H1 (cell line): ENCODE data around the gene AQP2. TPM values are rescaled to one million over a fixed set of nuclear protein-coding genes. Genes with fewer than 3 reads are reported as not detected.

Experiments
- CTCF ChIA-PET: fragments of 300-600 bp; sonication (Branson Sonifier 250); formaldehyde crosslinking; loops from one replicate; lab custom pipeline; 2021; ENCODE audit not compliant: partially characterized antibody; lab: Charles Lee
- POLR2A ChIA-PET: fragments of 300-600 bp; sonication (Branson Sonifier 250); formaldehyde crosslinking; loops from one replicate; lab custom pipeline; 2021; ENCODE audit warnings: inconsistent platforms; ENCODE audit not compliant: partially characterized antibody; lab: Charles Lee
- DNase-seq, 2 experiments: peaks; one replicate each; pipeline versions ENCODE4 v3.0.0 to v3.0.0-alpha.2; 2010 to 2022; ENCODE audit warnings: low spot score in 2 of 2, low read depth in 1 of 2, mixed read lengths in 1 of 2
- FAIRE-seq: peaks from 2 replicates; lab custom pipeline; 2011; peaks lifted over from hg19 to GRCh38; lab: Jason Lieb, UNC
- H2AFZ ChIP-seq: 2 replicates; pipeline ENCODE4 v1.8.1; 2012; ENCODE audit warnings: low read length, inconsistent platforms
- H2AK5ac ChIP-seq: 2 replicates; pipeline ENCODE4 v1.6.1; 2013; ENCODE audit warnings: low read depth, low read length
- H2BK120ac ChIP-seq: replicated peaks from 2 replicates; pipeline ENCODE3; 2013; ENCODE audit warnings: low read depth, low read length, inconsistent platforms
- H2BK12ac ChIP-seq: 2 replicates; pipeline ENCODE4 v1.6.1; 2013; ENCODE audit warnings: low read depth, low read length
- H2BK15ac ChIP-seq: 2 replicates; pipeline ENCODE4 v1.6.1; 2013; ENCODE audit warnings: low read length
- H2BK20ac ChIP-seq: 2 replicates; pipeline ENCODE4 v1.6.1; 2013; ENCODE audit warnings: low read length
- H2BK5ac ChIP-seq: 2 replicates; pipeline ENCODE4 v1.6.1; 2013; ENCODE audit warnings: low read depth, low read length
- H3K14ac ChIP-seq: 2 replicates; pipeline ENCODE4 v1.6.1; 2013; ENCODE audit warnings: inconsistent platforms; ENCODE audit not compliant: insufficient read length
- H3K18ac ChIP-seq: 2 replicates; pipeline ENCODE4 v1.6.1; 2013; ENCODE audit warnings: low read length; ENCODE audit errors: extremely low read depth
- H3K23ac ChIP-seq: 2 replicates; pipeline ENCODE4 v1.6.1; 2013; ENCODE audit warnings: inconsistent platforms; ENCODE audit not compliant: insufficient read length
- H3K23me2 ChIP-seq: 2 replicates; pipeline ENCODE4 v1.6.1; 2013; ENCODE audit warnings: low read depth, low read length
- H3K27ac ChIP-seq: 2 replicates; pipeline ENCODE4 v1.6.1; 2011; ENCODE audit warnings: low read depth, low read length, inconsistent platforms
- H3K27me3 ChIP-seq, 4 experiments: replicated peaks in 1 of 4; 1 replicate in 1 of 4; 2 replicates in 3 of 4; pipeline versions ENCODE4 v1.6.1 to v1.8.1; 2011 to 2013; ENCODE audit warnings: low read length in 3 of 4, mild to moderate bottlenecking in 3 of 4, inconsistent platforms in 2 of 4, mixed read lengths in 2 of 4, moderate library complexity in 1 of 4; ENCODE audit not compliant: control insufficient read depth in 3 of 4, insufficient read depth in 3 of 4; ENCODE audit errors: extremely low read depth in 1 of 4
- H3K36me3 ChIP-seq, 4 experiments: 2 replicates each; pipeline versions ENCODE4 v1.6.1 to v1.8.1; 2011 to 2013; ENCODE audit warnings: mild to moderate bottlenecking in 4 of 4, low read length in 3 of 4, moderate library complexity in 2 of 4, control low read depth in 1 of 4, inconsistent platforms in 1 of 4; ENCODE audit not compliant: insufficient read depth in 4 of 4, control insufficient read depth in 2 of 4
- H3K4ac ChIP-seq: replicated peaks from 2 replicates; pipeline ENCODE3; 2013; ENCODE audit warnings: low read length, low read depth, mixed read lengths, inconsistent platforms; ENCODE audit not compliant: insufficient read length
- H3K4me1 ChIP-seq, 4 experiments: replicated peaks in 1 of 4; 1 replicate in 1 of 4; 2 replicates in 3 of 4; pipeline versions ENCODE4 v1.6.1 to v1.8.1; 2011 to 2013; ENCODE audit warnings: low read length in 3 of 4, inconsistent platforms in 2 of 4, mixed read lengths in 1 of 4; ENCODE audit not compliant: insufficient read depth in 4 of 4, control insufficient read depth in 3 of 4
- H3K4me2 ChIP-seq, 2 experiments: 2 replicates each; pipeline versions ENCODE4 v1.6.1 to v1.8.1; 2011 to 2013; ENCODE audit warnings: low read depth in 2 of 2, low read length in 2 of 2, control low read depth in 1 of 2, inconsistent platforms in 1 of 2, mild to moderate bottlenecking in 1 of 2; ENCODE audit not compliant: insufficient read depth in 1 of 2
- H3K4me3 ChIP-seq, 4 experiments: fragments of 200-600, 300-600 bp in 1 of 4; sonication (generic), shearing (Covaris generic), sonication (Bioruptor Twin) in 1 of 4; 2 replicates each; pipeline versions ENCODE4 v1.5.1 to v1.8.1; 2011 to 2016; ENCODE audit warnings: low read length in 4 of 4, low read depth in 3 of 4, control low read depth in 2 of 4, inconsistent platforms in 2 of 4, mild to moderate bottlenecking in 2 of 4, mixed read lengths in 1 of 4, moderate library complexity in 1 of 4; ENCODE audit not compliant: insufficient read depth in 2 of 4; ENCODE audit errors: extremely low read depth in 1 of 4
- H3K56ac ChIP-seq: replicated peaks from 2 replicates; pipeline ENCODE3; 2013; ENCODE audit warnings: low read depth, mild to moderate bottlenecking, mixed read lengths, low read length, inconsistent platforms; ENCODE audit not compliant: insufficient read length
- H3K79me1 ChIP-seq: 2 replicates; pipeline ENCODE4 v1.6.1; 2013; ENCODE audit warnings: low read depth, low read length, control low read depth
- H3K79me2 ChIP-seq, 2 experiments: 2 replicates each; pipeline versions ENCODE4 v1.6.1 to v1.8.1; 2012 to 2013; ENCODE audit warnings: low read length in 2 of 2, mild to moderate bottlenecking in 2 of 2, inconsistent platforms in 1 of 2; ENCODE audit not compliant: insufficient read depth in 2 of 2, control insufficient read depth in 1 of 2
- H3K9ac ChIP-seq, 4 experiments: replicated peaks in 1 of 4; 1 replicate in 1 of 4; 2 replicates in 3 of 4; pipeline versions ENCODE4 v1.6.1 to v1.8.1; 2011 to 2013; ENCODE audit warnings: low read depth in 3 of 4, low read length in 3 of 4, control low read depth in 2 of 4, mild to moderate bottlenecking in 2 of 4, moderate library complexity in 2 of 4, inconsistent platforms in 1 of 4; ENCODE audit errors: extremely low read depth in 1 of 4
- H3K9me3 ChIP-seq, 2 experiments: 2 replicates each; pipeline versions ENCODE4 v1.6.1 to v1.8.1; 2012 to 2013; ENCODE audit warnings: mild to moderate bottlenecking in 2 of 2, moderate library complexity in 2 of 2, control low read depth in 1 of 2, inconsistent platforms in 1 of 2, low read depth in 1 of 2, low read length in 1 of 2, mixed read lengths in 1 of 2; ENCODE audit not compliant: insufficient read depth in 2 of 2
- H4K20me1 ChIP-seq, 2 experiments: replicated peaks in 1 of 2; 2 replicates each; pipeline versions ENCODE3 to v1.8.1; 2011 to 2013; ENCODE audit warnings: inconsistent platforms in 2 of 2, low read length in 2 of 2, mild to moderate bottlenecking in 1 of 2; ENCODE audit not compliant: insufficient read depth in 2 of 2, control insufficient read depth in 1 of 2
- H4K5ac ChIP-seq: 2 replicates; pipeline ENCODE4 v1.6.1; 2013; ENCODE audit warnings: low read length, low read depth, mixed read lengths, inconsistent platforms; ENCODE audit not compliant: insufficient read length
- H4K8ac ChIP-seq: 2 replicates; pipeline ENCODE4 v1.8.0; 2013; ENCODE audit warnings: mild to moderate bottlenecking, moderate library complexity, low read length, inconsistent platforms; ENCODE audit not compliant: insufficient read depth; ENCODE audit errors: extremely low read depth
- H4K91ac ChIP-seq: replicated peaks from 2 replicates; pipeline ENCODE3; 2013; ENCODE audit warnings: low read length, mixed read lengths, inconsistent platforms; ENCODE audit not compliant: insufficient read length
- BACH1 ChIP-seq: IDR thresholded peaks from 2 replicates; pipeline ENCODE4 v1.6.1; 2012; ENCODE audit warnings: low read length, improper control_type of control experiment
- BRCA1 ChIP-seq: IDR thresholded peaks from 2 replicates; pipeline ENCODE4 v1.6.1; 2012; ENCODE audit warnings: low read depth, low read length, improper control_type of control experiment
- CHD1 ChIP-seq: IDR thresholded peaks from 2 replicates; pipeline ENCODE4 v1.6.1; 2012; ENCODE audit warnings: low read depth, low read length, improper control_type of control experiment
- JUND ChIP-seq: IDR thresholded peaks from 2 replicates; pipeline ENCODE4 v1.6.1; 2011; ENCODE audit warnings: mild to moderate bottlenecking, improper control_type of control experiment, low read length
- KDM4A ChIP-seq: IDR thresholded peaks from one replicate; pipeline ENCODE4 v1.7.1; 2012; ENCODE audit warnings: low read depth, mild to moderate bottlenecking, moderate library complexity, low read length, inconsistent platforms; ENCODE audit not compliant: severe bottlenecking
- POLR2A ChIP-seq, 2 experiments: IDR thresholded peaks; 1 replicate in 1 of 2; 2 replicates in 1 of 2; pipeline ENCODE4 v1.6.1; 2011; ENCODE audit warnings: low read depth in 2 of 2, low read length in 2 of 2, mild to moderate bottlenecking in 2 of 2; ENCODE audit errors: control extremely low read depth in 1 of 2
- SIN3A ChIP-seq, 2 experiments: IDR thresholded peaks in 1 of 2; conservative IDR thresholded peaks in 1 of 2; 2 replicates each; pipeline ENCODE4 v1.6.1; 2011 to 2012; ENCODE audit warnings: low read length in 2 of 2, improper control_type of control experiment in 1 of 2, low read depth in 1 of 2, mild to moderate bottlenecking in 1 of 2
- SP2 ChIP-seq: IDR thresholded peaks from 2 replicates; pipeline ENCODE4 v1.6.1; 2012; ENCODE audit warnings: mild to moderate bottlenecking, low read length, inconsistent platforms
- TEAD4 ChIP-seq: IDR thresholded peaks from 2 replicates; pipeline ENCODE4 v1.6.1; 2012; ENCODE audit warnings: low read depth, low read length, inconsistent platforms, mixed read lengths
- WGBS, 2 experiments: shearing (Covaris generic) in 1 of 2; methylation state at CpG; one replicate each; pipeline versions ENCODE4 v1.1.6 to v1.1.7; 2013 to 2015; ENCODE audit warnings: low lambda C conversion rate in 2 of 2, mixed read lengths in 2 of 2, inconsistent platforms in 1 of 2, low coverage in 1 of 2, missing lambda C conversion rate in 1 of 2; ENCODE audit not compliant: insufficient replicate concordance in 2 of 2, insufficient coverage in 1 of 2, insufficient read length in 1 of 2; ENCODE audit errors: extremely low coverage in 1 of 2, missing lambda C conversion rate in 1 of 2; 5-methylcytosine and 5-hydroxymethylcytosine counted together
- polyA plus RNA-seq, 7 experiments: library from polyadenylated mRNA; depleted of rRNA in 3 of 7; stranded (reverse) in 5 of 7; unstranded in 2 of 7; fragments of >200 nt in 5 of 7; fragments of 200-250 nt in 2 of 7; gene quantifications; 1 replicate in 5 of 7; 2 replicates in 1 of 7; 4 replicates in 1 of 7; pipeline versions ENCODE4 v1.2.1 to v1.2.3, GENCODE V29; 2011 to 2013; ENCODE audit warnings: missing spikeins in 2 of 7, mixed read lengths in 2 of 7
- total RNA-seq: library from RNA; stranded (reverse); fragmentation: NEBNext Ultra II Directional; extraction: Animal tissue kit (Norgen Biotek cat#: 25700); gene quantifications from 2 replicates; pipeline ENCODE4 v1.2.1, GENCODE V29; 2021
- TF ChIP-seq, protein P1 (sequence below), 3 experiments: IDR thresholded peaks; 1 replicate in 2 of 3; 2 replicates in 1 of 3; pipeline versions ENCODE4 v1.5.1 to v1.6.1; 2011; ENCODE audit warnings: low read length in 3 of 3, mild to moderate bottlenecking in 3 of 3, inconsistent platforms in 2 of 3, low read depth in 1 of 3, moderate library complexity in 1 of 3; ENCODE audit not compliant: insufficient read depth in 1 of 3; ENCODE audit errors: control extremely low read depth in 1 of 3

AQP2 gene
- total and polyA plus RNA-seq, 2 of the 8 experiments (the other 6 are each of a cell fraction or from before 2014, with no cell fraction given), result not detected

DNA sequence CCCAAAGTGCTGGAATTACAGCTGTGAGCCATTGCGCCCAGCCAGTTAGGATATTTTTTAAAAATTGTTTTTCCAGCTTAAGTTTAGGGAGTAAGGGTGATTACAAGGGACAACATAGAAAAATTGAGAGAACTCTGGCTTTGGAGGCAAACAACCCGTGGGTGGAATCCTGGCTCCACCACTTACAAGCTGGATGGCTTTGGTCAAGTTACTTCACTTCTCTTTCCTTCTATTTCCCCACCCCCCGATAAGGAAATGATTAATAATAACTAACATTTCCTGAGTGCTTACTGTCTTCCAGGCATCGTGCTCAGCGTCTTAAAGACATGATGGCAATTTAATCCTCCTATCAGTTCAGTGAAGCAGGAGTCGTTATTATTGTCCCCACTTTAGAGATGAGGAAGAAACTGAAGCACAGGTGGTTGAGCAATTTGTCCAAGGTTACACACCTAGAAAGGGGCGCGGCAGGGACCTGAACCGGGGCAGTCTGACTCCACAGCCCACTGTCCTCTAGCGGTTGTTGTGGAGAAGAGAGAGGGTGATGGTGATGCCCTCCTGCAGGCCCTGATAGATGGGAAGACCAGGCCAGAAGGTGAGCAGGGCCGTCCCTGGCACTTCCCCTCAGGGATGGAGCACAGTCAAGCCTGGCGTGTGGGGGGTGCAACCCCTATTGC, 30.2 kb upstream of the AQP2 start:
- no peaks in the 10 kb centered on the region for H3K79me2 ChIP-seq
- ChIA-PET POLR2A (interaction anchor here (2.0 kb wide), 1 partner anchor 25 kb away, joined by 4 read pairs; no protein-coding TSS in a partner anchor), CTCF (interaction anchor here (0.5 to 1.2 kb wide), 3 partner anchors 18 to 46 kb away, joined by 3 read pairs; no protein-coding TSS in a partner anchor)
- no peak overlapping the region for H2BK5ac ChIP-seq
- no peak overlapping the region for H3K9ac ChIP-seq
- DNase-seq (no peak), FAIRE-seq (no peak)
- H4K8ac ChIP-seq, result no peak overlapping the region
- H2AK5ac ChIP-seq, result no peak overlapping the region
- no peak overlapping the region for H3K27ac ChIP-seq
- no peaks in the 10 kb centered on the region for H3K9me3 ChIP-seq
- H2AFZ ChIP-seq, result no peak overlapping the region
- H4K20me1 ChIP-seq, result peaks cover 0 to 2% of the 10 kb centered on the region in 2 experiments
- H3K56ac ChIP-seq, result no peak overlapping the region
- no peak overlapping the region for H4K5ac ChIP-seq
- H3K4me2 ChIP-seq, result no peak overlapping the region
- H3K14ac ChIP-seq, result no peak overlapping the region
- 0 out of 2 replicates have a peak, but pooled peaks cover under 1% of the 10 kb centered on the region for H3K23me2 ChIP-seq
- no peak overlapping the region for H2BK12ac ChIP-seq
- WGBS, 2 experiments, result 90% methylated on average over 10 of the region's 12 CpGs; no CpG with 5 or more reads in 1 of the 2 experiments
- no peaks in the 10 kb centered on the region for H3K27me3 ChIP-seq
- no peak overlapping the region for H2BK20ac ChIP-seq
- H3K36me3 ChIP-seq, result no peaks in the 10 kb centered on the region
- 0 out of 2 replicates have a peak, but pooled peaks cover 1% of the 10 kb centered on the region for H3K79me1 ChIP-seq
- no peak overlapping the region for H3K4me3 ChIP-seq
- H2BK15ac ChIP-seq, result no peak overlapping the region
- no peak overlapping the region for H3K23ac ChIP-seq
- no peak overlapping the region for H3K4ac ChIP-seq
- H3K18ac ChIP-seq, result no peak overlapping the region
- H4K91ac ChIP-seq, result no peak overlapping the region
- H2BK120ac ChIP-seq, result no peak overlapping the region
- H3K4me1 ChIP-seq, result no peaks in the 10 kb centered on the region; a peak in 1 of 7 replicates
- TF ChIP-seq CHD1 (no peak), POLR2A (IDR thresholded peaks at IDR 0.05; ENCODE audit: control extremely low read depth in 1 of 2, low read depth in 2 of 2, low read length in 2 of 2) (no peak), BACH1 (no peak), SIN3A (conservative IDR thresholded peaks at IDR 0.05 in 1 of 2, IDR thresholded peaks at IDR 0.05 in 1 of 2; ENCODE audit: low read depth in 1 of 2, low read length in 2 of 2) (no peak), JUND (no peak), SP2 (no peak), TEAD4 (no peak), KDM4A (no peak), BRCA1 (no peak)
- TF ChIP-seq, protein P1, sequence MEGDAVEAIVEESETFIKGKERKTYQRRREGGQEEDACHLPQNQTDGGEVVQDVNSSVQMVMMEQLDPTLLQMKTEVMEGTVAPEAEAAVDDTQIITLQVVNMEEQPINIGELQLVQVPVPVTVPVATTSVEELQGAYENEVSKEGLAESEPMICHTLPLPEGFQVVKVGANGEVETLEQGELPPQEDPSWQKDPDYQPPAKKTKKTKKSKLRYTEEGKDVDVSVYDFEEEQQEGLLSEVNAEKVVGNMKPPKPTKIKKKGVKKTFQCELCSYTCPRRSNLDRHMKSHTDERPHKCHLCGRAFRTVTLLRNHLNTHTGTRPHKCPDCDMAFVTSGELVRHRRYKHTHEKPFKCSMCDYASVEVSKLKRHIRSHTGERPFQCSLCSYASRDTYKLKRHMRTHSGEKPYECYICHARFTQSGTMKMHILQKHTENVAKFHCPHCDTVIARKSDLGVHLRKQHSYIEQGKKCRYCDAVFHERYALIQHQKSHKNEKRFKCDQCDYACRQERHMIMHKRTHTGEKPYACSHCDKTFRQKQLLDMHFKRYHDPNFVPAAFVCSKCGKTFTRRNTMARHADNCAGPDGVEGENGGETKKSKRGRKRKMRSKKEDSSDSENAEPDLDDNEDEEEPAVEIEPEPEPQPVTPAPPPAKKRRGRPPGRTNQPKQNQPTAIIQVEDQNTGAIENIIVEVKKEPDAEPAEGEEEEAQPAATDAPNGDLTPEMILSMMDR (IDR thresholded peaks at IDR 0.05; ENCODE audit: control extremely low read depth in 1 of 3, insufficient read depth in 1 of 3, low read depth in 1 of 3, low read length in 3 of 3), result no peak
